Right forelimb (tissue), 1 donor: ENCODE measurements around the gene LYPD4.

Experiments used
- DNase-seq: peaks from one replicate; pipeline ENCODE4 v3.0.0-alpha.2; 2018

Gene LYPD4

GRCh38 chr19:41850381-41850780 is 5.9 kb upstream of the LYPD4 start:
- DNase-seq = no peak

- DNase-seq = no peak
Measured at GRCh38 chr19:41849067-41849466, 4.6 kb upstream of the LYPD4 start.

GRCh38 chr19:41848666-41849065 is 4.2 kb upstream of the LYPD4 start:
- no peak for DNase-seq

- no peak for DNase-seq
Measured at GRCh38 chr19:41847351-41848105, 3.0 kb upstream of the LYPD4 start.

GRCh38 chr19:41845051-41845590 is 638 bp upstream of the LYPD4 start:
- no peak for DNase-seq

GRCh38 chr19:41845001-41845050 is 343 bp upstream of the LYPD4 start, which contains the start of gene DMRTC2:
Gene DMRTC2 (plus strand): TSS chr19:41845042. CDS start chr19:41847429, 2,387 bp downstream.
- no peak for DNase-seq

- DNase-seq = no peak
Measured at GRCh38 chr19:41843371-41843770, 1.1 kb downstream of the LYPD4 start.

- no peak for DNase-seq
Measured at GRCh38 chr19:41839211-41839610, 5.3 kb downstream of the LYPD4 start.

GRCh38 chr19:41837981-41838708 is 6.3 kb downstream of the LYPD4 start:
- DNase-seq = no peak

- DNase-seq = no peak
Measured at GRCh38 chr19:41821003-41821735, 23.3 kb downstream of the LYPD4 start.

GRCh38 chr19:41816761-41817160 is 27.7 kb downstream of the LYPD4 start:
- no peak for DNase-seq

- DNase-seq = no peak
Measured at GRCh38 chr19:41815301-41815700, 29.2 kb downstream of the LYPD4 start.

GRCh38 chr19:41813911-41814310 is 30.6 kb downstream of the LYPD4 start:
- no peak for DNase-seq

- no peak for DNase-seq
Measured at GRCh38 chr19:41811981-41812380, 32.5 kb downstream of the LYPD4 start.

- no peak for DNase-seq
Measured at GRCh38 chr19:41811036-41811435, 33.4 kb downstream of the LYPD4 start.

GRCh38 chr19:41810301-41810700 is 34.2 kb downstream of the LYPD4 start:
- no peak for DNase-seq

- DNase-seq = no peak
Measured at GRCh38 chr19:41808663-41809566, 35.6 kb downstream of the LYPD4 start.

- no peak for DNase-seq
Measured at GRCh38 chr19:41807176-41807575, 37.3 kb downstream of the LYPD4 start.

- no peak for DNase-seq
Measured at GRCh38 chr19:41804336-41804735, 40.1 kb downstream of the LYPD4 start.

- no peak for DNase-seq
Measured at GRCh38 chr19:41802770-41803169, 41.7 kb downstream of the LYPD4 start.

GRCh38 chr19:41801792-41802211 is 42.7 kb downstream of the LYPD4 start:
- no peak for DNase-seq

GRCh38 chr19:41801031-41801430 is 43.5 kb downstream of the LYPD4 start:
- no peak for DNase-seq

GRCh38 chr19:41799444-41800000 is 45.0 kb downstream of the LYPD4 start:
- DNase-seq = no peak
